HepG2 (cell line): ENCODE results near the gene KIAA1958. TPM values are rescaled to one million over a fixed set of nuclear protein-coding genes. Genes with fewer than 3 reads are reported as not detected.

Source experiments
- ATAC-seq: fragments of 200-7000 bp; cut with Tn5 transposase; 3 replicates; pipeline ENCODE4 v1.9.1; 2020; ENCODE audit warnings: mild to moderate bottlenecking, moderate library complexity
- BruUV-seq: library from RNA; stranded (reverse); fragments of 400-500 nt; replicated peaks from 2 replicates; lab custom pipeline; 2021; lab: Mats Ljungman, UMichigan
- CTCF ChIA-PET: fragments of 300-600 bp; formaldehyde crosslinking; extraction: SDS; loops from one replicate; lab custom pipeline; 2021; ENCODE audit warnings: low total read pairs, inconsistent platforms, low intra/inter-chr PET ratio; lab: Yijun Ruan, JAX
- POLR2A ChIA-PET: fragments of 350-600 bp; sonication (Branson Sonifier 250); formaldehyde crosslinking; loops from one replicate; lab custom pipeline; 2020; ENCODE audit warnings: antibody characterized with exemption, inconsistent platforms; lab: Yijun Ruan, JAX
- DNase-seq: peaks from one replicate; pipeline ENCODE4 v3.0.0-alpha.2; 2015; ENCODE audit warnings: low spot score
- FAIRE-seq: peaks from 3 replicates; lab custom pipeline; 2011; peaks lifted over from hg19 to GRCh38; lab: Jason Lieb, UNC
- H2AFZ ChIP-seq: one replicate; pipeline ENCODE4 v1.6.1; 2011; ENCODE audit warnings: low read length, inconsistent platforms
- H3K27ac ChIP-seq: fragments of 300-600 bp; 3 replicates; pipeline ENCODE4 v1.8.0; 2011; ENCODE audit warnings: mixed run types, mild to moderate bottlenecking, mixed read lengths, low read length, inconsistent platforms; ENCODE audit not compliant: insufficient read depth; ENCODE audit errors: extremely low read length
- H3K27me3 ChIP-seq, 2 experiments: fragments of 200-600 bp in 1 of 2; 2 replicates in 1 of 2; 3 replicates in 1 of 2; pipeline versions ENCODE4 v1.6.0 to v1.8.0; 2011; ENCODE audit warnings: low read length in 2 of 2, mild to moderate bottlenecking in 2 of 2, moderate library complexity in 2 of 2, inconsistent platforms in 1 of 2; ENCODE audit not compliant: insufficient read depth in 2 of 2, control insufficient read depth in 1 of 2
- H3K36me3 ChIP-seq, 2 experiments: fragments of 200-600 bp in 1 of 2; replicated peaks in 1 of 2; 2 replicates in 1 of 2; 3 replicates in 1 of 2; pipeline versions ENCODE4 v1.5.1 to v1.8.0; 2011; ENCODE audit warnings: low read length in 2 of 2, inconsistent platforms in 1 of 2; ENCODE audit not compliant: insufficient read depth in 2 of 2, control insufficient read depth in 1 of 2
- H3K4me1 ChIP-seq: 2 replicates; pipeline ENCODE4 v1.5.1; 2012; ENCODE audit warnings: low read length, inconsistent platforms; ENCODE audit not compliant: insufficient read depth
- H3K4me2 ChIP-seq: 2 replicates; pipeline ENCODE4 v1.6.0; 2011; ENCODE audit warnings: low read depth, low read length, inconsistent platforms
- H3K4me3 ChIP-seq, 3 experiments: fragments of 200-600 bp in 1 of 3; sonication (generic), shearing (Covaris generic) in 1 of 3; replicated peaks in 1 of 3; 2 replicates each; pipeline ENCODE4 v1.5.1; 2011 to 2016; ENCODE audit warnings: low read length in 3 of 3, inconsistent platforms in 2 of 3, low read depth in 2 of 3, mild to moderate bottlenecking in 2 of 3, control low read depth in 1 of 3, mixed read lengths in 1 of 3; ENCODE audit not compliant: insufficient read depth in 1 of 3
- H3K79me2 ChIP-seq: one replicate; pipeline ENCODE4 v1.6.1; 2011; ENCODE audit warnings: low read length, inconsistent platforms; ENCODE audit not compliant: insufficient read depth
- H3K9ac ChIP-seq: 2 replicates; pipeline ENCODE4 v1.6.0; 2011; ENCODE audit warnings: mild to moderate bottlenecking, low read depth, low read length, inconsistent platforms; ENCODE audit not compliant: insufficient read depth
- H3K9me3 ChIP-seq: 2 replicates; pipeline ENCODE4 v1.5.1; 2012; ENCODE audit warnings: mild to moderate bottlenecking, low read length
- H4K20me1 ChIP-seq: 2 replicates; pipeline ENCODE4 v1.6.0; 2011; ENCODE audit warnings: inconsistent platforms, mild to moderate bottlenecking, low read length, moderate library complexity; ENCODE audit not compliant: insufficient read depth
- CREB1 ChIP-seq, 2 experiments: fragments of 450-650 bp in 1 of 2; IDR thresholded peaks; 2 replicates each; pipeline ENCODE4 v1.6.1; 2016 to 2017; ENCODE audit warnings: control low read depth in 1 of 2, mild to moderate bottlenecking in 1 of 2, missing compliant biosample characterization in 1 of 2, missing genetic modification characterization in 1 of 2
- EEA1 ChIP-seq: sonication (generic); formaldehyde crosslinking; IDR thresholded peaks from 2 replicates; pipeline ENCODE4 v1.5.1; 2020; ENCODE audit warnings: mild to moderate bottlenecking, missing genetic modification reagents, borderline replicate concordance
- FIP1L1 ChIP-seq: fragments of 200-400 bp; formaldehyde crosslinking; IDR thresholded peaks from 2 replicates; pipeline ENCODE4 v1.6.1; 2018; ENCODE audit warnings: low read depth, mild to moderate bottlenecking, low read length, moderate library complexity, borderline replicate concordance; ENCODE audit not compliant: insufficient read depth
- GPN1 ChIP-seq: sonication (generic); formaldehyde crosslinking; IDR thresholded peaks from 2 replicates; pipeline ENCODE4 v1.5.1; 2020; ENCODE audit warnings: missing genetic modification reagents, borderline replicate concordance
- HCFC1 ChIP-seq: fragments of 150-350 bp; IDR thresholded peaks from 2 replicates; pipeline ENCODE4 v1.6.1; 2014; ENCODE audit warnings: low read depth, low read length
- ISL2 ChIP-seq: sonication (generic); formaldehyde crosslinking; IDR thresholded peaks from 2 replicates; pipeline ENCODE4 v1.5.0; 2020; ENCODE audit warnings: missing genetic modification reagents
- MAFG ChIP-seq: sonication (generic); formaldehyde crosslinking; IDR thresholded peaks from 2 replicates; pipeline ENCODE4 v1.5.1; 2020; ENCODE audit warnings: mild to moderate bottlenecking, missing genetic modification reagents
- PHF20 ChIP-seq: sonication (generic); formaldehyde crosslinking; IDR thresholded peaks from 2 replicates; pipeline ENCODE4 v1.5.0; 2020; ENCODE audit warnings: mild to moderate bottlenecking, missing genetic modification reagents
- ZMAT3 ChIP-seq: sonication (generic); formaldehyde crosslinking; conservative IDR thresholded peaks from 2 replicates; pipeline ENCODE4 v1.7.0; 2021; ENCODE audit warnings: missing genetic modification reagents
- ZMAT5 ChIP-seq: sonication (generic); formaldehyde crosslinking; IDR thresholded peaks from 2 replicates; pipeline ENCODE4 v1.5.0; 2020; ENCODE audit warnings: mild to moderate bottlenecking, low read depth, missing genetic modification reagents, borderline replicate concordance
- WGBS: methylation state at CpG from one replicate; pipeline ENCODE4 v1.1.6; 2017; ENCODE audit warnings: low lambda C conversion rate; 5-methylcytosine and 5-hydroxymethylcytosine counted together
- in situ Hi-C: cut with HindIII; loops from 2 replicates; pipeline ENCODE4 v1.10.0; 2017; ENCODE audit warnings: low pct_unique_long_range_greater_than_20kb; ENCODE audit not compliant: extremely low pct_ligation_motif_present
- intact Hi-C: fragments of 100-400 bp; cut with micrococcal nuclease; formaldehyde crosslinking; loops from one replicate; pipeline ENCODE4 v1.10.0; 2022; ENCODE audit not compliant: unreplicated experiment
- polyA plus RNA-seq, 8 experiments: library from polyadenylated mRNA; depleted of rRNA in 3 of 8; stranded (reverse) in 7 of 8; unstranded in 1 of 8; fragments of >200 nt; fragmentation: Illumina TruSeq in 4 of 8; extraction: Trizol in 4 of 8; gene quantifications; 2 replicates each; pipeline versions ENCODE4 v1.2.1 to v1.2.3, GENCODE V29; 2011 to 2016; ENCODE audit warnings: low read depth in 4 of 8, missing spikeins in 1 of 8, mixed read lengths in 1 of 8; ENCODE audit not compliant: insufficient read depth in 1 of 8
- total RNA-seq, 5 experiments: library from RNA; depleted of rRNA; stranded (reverse); fragments of >200 nt; fragmentation: Illumina TruSeq; extraction: Trizol; gene quantifications; 2 replicates each; pipeline ENCODE4 v1.2.3, GENCODE V29; 2016; ENCODE audit warnings: low read depth in 1 of 5
- TF ChIP-seq, protein P1 (sequence below): IDR thresholded peaks from 2 replicates; pipeline ENCODE4 v1.6.1; 2016; ENCODE audit warnings: missing compliant biosample characterization, missing genetic modification reagents, borderline replicate concordance

The KIAA1958 gene
- total and polyA plus RNA-seq, 2 of the 13 experiments (the other 11 are each of a cell fraction or from before 2014, with no cell fraction given) = 8.5 to 10.3 TPM

- TF ChIP-seq FIP1L1 = no peak
Measured at GRCh38 chr9:112520069-112520468, 33.4 kb downstream of the KIAA1958 start (continued).

DNA sequence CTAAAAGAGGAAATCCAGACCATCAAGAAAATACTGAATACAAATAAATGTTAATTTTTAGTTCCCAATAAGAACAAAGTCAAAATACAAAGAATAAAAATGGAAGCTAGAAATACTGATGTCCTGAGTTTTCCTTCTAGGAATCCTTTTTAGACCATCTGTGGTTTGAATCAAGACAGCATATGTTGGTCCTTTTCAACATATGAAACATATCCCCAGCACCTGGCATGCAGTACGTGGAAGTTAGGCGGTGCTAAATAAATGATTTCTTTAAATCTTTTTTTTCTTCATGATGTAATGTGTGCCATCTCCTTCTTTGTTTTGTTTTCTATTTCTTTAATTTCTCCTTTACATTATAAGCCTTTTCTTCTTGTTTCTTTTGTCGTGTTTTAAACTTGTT, 34.0 kb downstream of the KIAA1958 start:
- Histone ChIP-seq H3K9ac (no peak overlapping the region), H3K4me2 (no peak overlapping the region), H2AFZ (no peak overlapping the region), H3K79me2 (peaks cover 69% of the 10 kb centered on the region), H3K27ac (no peak overlapping the region), H3K4me1 (peaks cover 23% of the 10 kb centered on the region), H3K4me3 (no peak overlapping the region), H3K27me3 (no peaks in the 10 kb centered on the region), H4K20me1 (peaks cover 10% of the 10 kb centered on the region; the same call in 1 of the 2 replicates), H3K9me3 (no peaks in the 10 kb centered on the region), H3K36me3 (no peaks in the 10 kb centered on the region)
- ChIA-PET POLR2A (no interaction called here), CTCF (no interaction called here)
- in situ Hi-C loops (no loop called here), intact Hi-C loops (no loop called here)
- TF ChIP-seq GPN1 (CRISPR knock-in tag) (no peak), ZMAT3 (CRISPR knock-in tag) (no peak), PHF20 (no peak), ZMAT5 (CRISPR knock-in tag) (no peak), CREB1 (IDR thresholded peaks at IDR 0.05) (no peak), CREB1 (CRISPR knock-in tag; IDR thresholded peaks at IDR 0.05) (no peak), MAFG (CRISPR knock-in tag) (no peak), EEA1 (CRISPR knock-in tag) (no peak), ISL2 (no peak), HCFC1 (no peak)
- TF ChIP-seq, protein P1, sequence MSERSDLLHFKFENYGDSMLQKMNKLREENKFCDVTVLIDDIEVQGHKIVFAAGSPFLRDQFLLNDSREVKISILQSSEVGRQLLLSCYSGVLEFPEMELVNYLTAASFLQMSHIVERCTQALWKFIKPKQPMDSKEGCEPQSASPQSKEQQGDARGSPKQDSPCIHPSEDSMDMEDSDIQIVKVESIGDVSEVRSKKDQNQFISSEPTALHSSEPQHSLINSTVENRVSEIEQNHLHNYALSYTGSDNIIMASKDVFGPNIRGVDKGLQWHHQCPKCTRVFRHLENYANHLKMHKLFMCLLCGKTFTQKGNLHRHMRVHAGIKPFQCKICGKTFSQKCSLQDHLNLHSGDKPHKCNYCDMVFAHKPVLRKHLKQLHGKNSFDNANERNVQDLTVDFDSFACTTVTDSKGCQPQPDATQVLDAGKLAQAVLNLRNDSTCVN = no peak
- BruUV-seq = no TSS peak
- ATAC-seq (no peak), FAIRE-seq (no peak), DNase-seq (no peak)
- 62% methylated on average over 3 of the region's 3 CpGs for WGBS
